Uterus (tissue), 4 donors: Measurements from ENCODE around the gene ADIPOR2. TPM values are rescaled to one million over a fixed set of nuclear protein-coding genes. Genes with fewer than 3 reads are reported as not detected.

Experiments
- DNase-seq, 2 donors: peaks; one replicate each; pipeline ENCODE4 v3.0.0-alpha.2; 2019 to 2020
- H3K27ac ChIP-seq, 2 donors: fragments of 200-600 bp; sonication (generic); 1 replicate in 1 of 2; 2 replicates in 1 of 2; pipeline ENCODE4 v1.5.1; 2016 to 2018
- H3K27me3 ChIP-seq, 2 donors: fragments of 200-600 bp; sonication (generic); one replicate each; pipeline ENCODE4 v1.5.1; 2018 to 2019; ENCODE audit warnings: control low read depth in 1 of 2
- H3K36me3 ChIP-seq, 2 donors: fragments of 200-600 bp; sonication (generic); one replicate each; pipeline ENCODE4 v1.5.1; 2019; ENCODE audit warnings: control low read depth in 1 of 2
- H3K4me1 ChIP-seq, 2 donors: fragments of 200-600 bp; sonication (generic); one replicate each; pipeline ENCODE4 v1.5.1; 2018 to 2019; ENCODE audit warnings: control low read depth in 1 of 2
- H3K4me3 ChIP-seq, 2 donors: fragments of 200-600 bp; sonication (generic); 1 replicate in 1 of 2; 2 replicates in 1 of 2; pipeline ENCODE4 v1.5.1; 2018 to 2019; ENCODE audit warnings: mild to moderate bottlenecking in 1 of 2
- H3K9me3 ChIP-seq, 2 donors: fragments of 200-600 bp; sonication (generic); one replicate each; pipeline ENCODE4 v1.5.1; 2019; ENCODE audit warnings: control low read depth in 1 of 2
- CTCF ChIP-seq, 4 experiments: fragments of 200-600 bp in 2 of 4; fragments of 450-650 bp in 2 of 4; sonication (generic) in 2 of 4; IDR thresholded peaks; one replicate each; pipeline ENCODE4 v1.5.1; 2016 to 2019; ENCODE audit warnings: antibody characterized with exemption in 4 of 4, mild to moderate bottlenecking in 2 of 4, moderate library complexity in 1 of 4
- POLR2A ChIP-seq, 2 donors: fragments of 450-650 bp; IDR thresholded peaks; one replicate each; pipeline ENCODE4 v1.6.1; 2016; ENCODE audit warnings: antibody characterized with exemption in 2 of 2, mild to moderate bottlenecking in 1 of 2, moderate library complexity in 1 of 2
- intact Hi-C: fragments of 100-400 bp; cut with DNase I; formaldehyde crosslinking; loops from one replicate; pipeline ENCODE4 v1.15.1; 2023; ENCODE audit warnings: low total_unique reads
- total RNA-seq, 4 donors: library from RNA; depleted of rRNA in 3 of 4; stranded (reverse); fragments of >200 nt in 3 of 4; gene quantifications; one replicate each; pipeline versions ENCODE4 v1.1.0 to v1.2.4, GENCODE V29; 2014 to 2023
- donor health status: DM: yes; HTN: yes; CAD: no.

Gene ADIPOR2
- total RNA-seq, 4 donors from 2014 or later = 30.3 to 71.2 (median 42.3) TPM

- Histone ChIP-seq H3K9me3 (no peaks in the 10 kb centered on the region), H3K36me3 (no peaks in the 10 kb centered on the region), H3K4me1 (peaks cover 0 to 9% of the 10 kb centered on the region in 2 donors), H3K4me3 (no peak overlapping the region), H3K27ac (no peak overlapping the region), H3K27me3 (no peaks in the 10 kb centered on the region)
- no peak for DNase-seq
- intact Hi-C loops = no loop called here
- TF ChIP-seq POLR2A (IDR thresholded peaks at IDR 0.05) (no peak), CTCF (IDR thresholded peaks at IDR 0.05) (no peak)
Measured at GRCh38 chr12:1737652-1738286, 46.9 kb downstream of the ADIPOR2 start.

DNA sequence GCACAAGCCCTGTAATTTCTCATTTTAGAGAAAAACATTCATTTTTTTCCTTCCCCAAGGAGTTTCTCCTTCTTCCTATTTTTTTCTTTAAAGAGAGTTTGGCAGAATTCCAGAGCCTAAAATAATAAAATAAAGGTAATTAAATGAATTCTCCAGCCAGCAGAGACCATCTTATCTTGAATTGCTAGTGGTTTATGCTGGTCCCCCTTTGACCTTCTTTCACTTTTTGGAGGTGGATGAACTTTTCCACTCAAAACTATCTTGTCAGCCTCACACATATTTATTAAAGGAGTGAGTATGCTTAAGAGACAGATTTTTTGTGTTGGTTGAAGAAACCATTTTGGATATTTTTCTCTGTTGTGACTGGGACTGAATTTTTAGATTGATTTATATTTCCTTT, 47.6 kb downstream of the ADIPOR2 start:
- no peaks in the 10 kb centered on the region for H3K36me3 ChIP-seq
- H3K4me1 ChIP-seq = peaks cover 0 to 9% of the 10 kb centered on the region in 2 donors
- no peak overlapping the region for H3K4me3 ChIP-seq
- H3K27ac ChIP-seq = no peak overlapping the region
- H3K9me3 ChIP-seq = no peaks in the 10 kb centered on the region
- DNase-seq = no peak
- intact Hi-C loops = no loop called here
- no peak for TF ChIP-seq POLR2A (IDR thresholded peaks at IDR 0.05)
- H3K27me3 ChIP-seq = no peaks in the 10 kb centered on the region

DNA sequence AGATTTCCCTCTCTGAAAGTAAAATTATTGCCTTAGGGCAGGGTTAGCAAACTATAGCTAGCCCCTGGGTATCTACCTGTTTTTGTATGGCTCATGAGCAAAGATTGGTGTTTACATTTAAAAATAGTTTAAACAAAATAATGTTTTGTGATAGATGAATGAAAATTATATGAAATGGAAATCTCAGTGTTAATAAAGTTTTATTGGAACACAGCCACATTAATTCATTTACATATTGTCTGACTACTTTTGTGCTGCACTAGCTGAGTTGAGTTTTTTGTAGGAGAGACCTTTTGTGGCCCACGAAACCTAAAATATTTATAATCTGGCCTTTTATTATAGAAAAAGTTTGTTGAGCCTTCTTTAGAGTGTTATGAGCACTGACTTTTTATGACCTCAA, 48.5 kb downstream of the ADIPOR2 start:
- TF ChIP-seq POLR2A (IDR thresholded peaks at IDR 0.05) (no peak), CTCF (IDR thresholded peaks at IDR 0.05) (no peak)
- intact Hi-C loops = no loop called here
- no peaks in the 10 kb centered on the region for H3K36me3 ChIP-seq
- DNase-seq = no peak
- H3K4me1 ChIP-seq = peaks cover 0 to 9% of the 10 kb centered on the region in 2 donors
- H3K27me3 ChIP-seq = no peaks in the 10 kb centered on the region
- H3K27ac ChIP-seq = no peak overlapping the region
- no peak overlapping the region for H3K4me3 ChIP-seq
- no peaks in the 10 kb centered on the region for H3K9me3 ChIP-seq

GRCh38 chr12:1740161-1740948, 49.5 kb downstream of the ADIPOR2 start:
- Histone ChIP-seq H3K27me3 (no peaks in the 10 kb centered on the region), H3K9me3 (no peaks in the 10 kb centered on the region), H3K4me1 (peaks cover 0 to 9% of the 10 kb centered on the region in 2 donors), H3K4me3 (no peak overlapping the region), H3K36me3 (no peaks in the 10 kb centered on the region), H3K27ac (no peak overlapping the region)
- intact Hi-C loops = no loop called here
- TF ChIP-seq POLR2A (IDR thresholded peaks at IDR 0.05) = no peak
- no peak for TF ChIP-seq CTCF (IDR thresholded peaks at IDR 0.05)
- DNase-seq = no peak

DNA sequence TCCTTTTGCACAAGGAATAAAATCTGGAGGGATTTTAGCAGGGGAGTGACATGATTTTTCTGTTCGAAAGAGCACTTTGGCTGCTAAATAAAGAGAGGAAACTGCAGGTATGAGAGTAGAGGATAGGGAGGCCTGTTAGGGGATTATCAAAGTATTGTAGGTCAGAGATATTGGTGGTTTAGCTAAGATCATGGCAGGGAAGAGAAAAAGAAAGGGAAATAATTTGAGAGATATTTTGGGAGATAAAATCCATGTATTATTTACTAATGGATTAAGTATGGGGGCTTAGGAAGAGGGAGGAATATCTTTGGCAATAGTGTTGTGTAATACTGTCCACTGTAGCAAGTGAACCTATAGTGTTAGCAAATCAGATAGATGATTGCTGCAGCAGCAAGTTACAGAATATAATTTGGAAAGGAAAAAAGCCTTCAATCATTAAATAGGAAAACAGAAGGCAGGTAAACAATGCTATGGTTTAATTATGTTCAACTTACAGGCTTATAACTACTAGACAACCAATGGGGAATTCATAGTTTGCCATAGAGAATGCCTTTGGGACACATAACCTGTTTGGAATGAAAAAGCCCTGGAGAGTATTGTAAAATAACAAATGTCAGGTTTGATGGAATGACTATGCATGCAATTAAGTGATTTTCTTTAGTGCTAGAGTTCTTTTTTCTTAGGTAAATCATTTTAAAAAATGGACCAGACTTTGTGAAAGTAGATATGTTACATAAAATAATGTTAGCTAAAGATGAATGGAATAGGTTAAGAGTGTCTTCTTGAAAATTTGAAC, 50.5 kb downstream of the ADIPOR2 start:
- no peak overlapping the region for H3K27ac ChIP-seq
- H3K27me3 ChIP-seq = no peaks in the 10 kb centered on the region
- no peaks in the 10 kb centered on the region for H3K9me3 ChIP-seq
- H3K4me3 ChIP-seq = no peak overlapping the region
- H3K4me1 ChIP-seq = peaks cover 0 to 9% of the 10 kb centered on the region in 2 donors
- intact Hi-C loops = no loop called here
- TF ChIP-seq POLR2A (IDR thresholded peaks at IDR 0.05) (no peak), CTCF (IDR thresholded peaks at IDR 0.05) (no peak)
- no peak for DNase-seq
- H3K36me3 ChIP-seq = no peaks in the 10 kb centered on the region
